GM12873 (cell line): ENCODE measurements around the gene UMODL1.

ENCODE experiments used
- CTCF ChIP-seq: IDR thresholded peaks from 2 replicates; pipeline ENCODE4 v1.5.1; 2012; ENCODE audit warnings: low read depth, mild to moderate bottlenecking, moderate library complexity, low read length, control low read depth; ENCODE audit not compliant: insufficient read depth; ENCODE audit errors: missing control alignments

UMODL1 gene

GRCh38 chr21:42068592-42068991, 2.5 kb upstream of the UMODL1 start:
- no peak for TF ChIP-seq CTCF

GRCh38 chr21:42069327-42069726, 1.8 kb upstream of the UMODL1 start:
- TF ChIP-seq CTCF = no peak

- no peak for TF ChIP-seq CTCF
Measured at GRCh38 chr21:42069843-42070242, 1.3 kb upstream of the UMODL1 start.

- no peak for TF ChIP-seq CTCF
Measured at GRCh38 chr21:42073145-42074099, 2.3 kb downstream of the UMODL1 start.

GRCh38 chr21:42075686-42076471, 4.8 kb downstream of the UMODL1 start:
- TF ChIP-seq CTCF = no peak

GRCh38 chr21:42079008-42079938, 8.2 kb downstream of the UMODL1 start:
- no peak for TF ChIP-seq CTCF
